HEK293 (cell line): Measurements from ENCODE around the gene ROBO4.

Experiments
- EGR2 ChIP-seq: fragments of 450-650 bp; formaldehyde crosslinking; IDR thresholded peaks from 2 replicates; pipeline ENCODE4 v1.5.1; 2016; ENCODE audit warnings: low read depth, missing biosample characterization, missing genetic modification characterization
- GLIS1 ChIP-seq: fragments of 450-650 bp; formaldehyde crosslinking; IDR thresholded peaks from 2 replicates; pipeline ENCODE4 v1.5.1; 2016; ENCODE audit warnings: missing biosample characterization, missing genetic modification characterization
- KLF7 ChIP-seq: fragments of 450-650 bp; formaldehyde crosslinking; IDR thresholded peaks from 2 replicates; pipeline ENCODE4 v1.5.1; 2016; ENCODE audit warnings: missing biosample characterization, missing genetic modification characterization, borderline replicate concordance
- YY1 ChIP-seq: fragments of 450-650 bp; formaldehyde crosslinking; IDR thresholded peaks from 2 replicates; pipeline ENCODE4 v1.5.1; 2018; ENCODE audit warnings: missing biosample characterization, missing genetic modification characterization
- ZFP69B ChIP-seq: fragments of 450-650 bp; formaldehyde crosslinking; IDR thresholded peaks from 2 replicates; pipeline ENCODE4 v1.5.1; 2016; ENCODE audit warnings: missing biosample characterization, missing genetic modification characterization
- ZNF112 ChIP-seq: fragments of 450-650 bp; formaldehyde crosslinking; IDR thresholded peaks from 2 replicates; pipeline ENCODE4 v1.5.0; 2017; ENCODE audit warnings: missing biosample characterization, missing genetic modification characterization
- ZNF174 ChIP-seq: fragments of 450-650 bp; formaldehyde crosslinking; IDR thresholded peaks from 2 replicates; pipeline ENCODE4 v1.5.0; 2017; ENCODE audit warnings: missing biosample characterization, mild to moderate bottlenecking, missing genetic modification characterization
- ZNF214 ChIP-seq: fragments of 450-650 bp; formaldehyde crosslinking; IDR thresholded peaks from 2 replicates; pipeline ENCODE4 v1.5.1; 2017; ENCODE audit warnings: missing biosample characterization, mild to moderate bottlenecking, missing genetic modification characterization, borderline replicate concordance
- ZNF324 ChIP-seq: fragments of 450-650 bp; formaldehyde crosslinking; IDR thresholded peaks from 2 replicates; pipeline ENCODE4 v1.5.1; 2016; ENCODE audit warnings: missing biosample characterization, missing genetic modification characterization
- ZNF354C ChIP-seq: fragments of 450-650 bp; formaldehyde crosslinking; IDR thresholded peaks from 2 replicates; pipeline ENCODE4 v1.5.1; 2016; ENCODE audit warnings: missing biosample characterization, missing genetic modification characterization, low read depth, borderline replicate concordance
- ZNF544 ChIP-seq: fragments of 450-650 bp; formaldehyde crosslinking; IDR thresholded peaks from 2 replicates; pipeline ENCODE4 v1.5.0; 2017; ENCODE audit warnings: missing biosample characterization, missing genetic modification characterization
- ZNF585B ChIP-seq: fragments of 450-650 bp; formaldehyde crosslinking; IDR thresholded peaks from 2 replicates; pipeline ENCODE4 v1.5.1; 2016; ENCODE audit warnings: missing biosample characterization, missing genetic modification characterization
- ZNF747 ChIP-seq: fragments of 450-650 bp; formaldehyde crosslinking; IDR thresholded peaks from 2 replicates; pipeline ENCODE4 v1.5.1; 2016; ENCODE audit warnings: missing biosample characterization, missing genetic modification characterization
- ZNF776 ChIP-seq: fragments of 450-650 bp; formaldehyde crosslinking; IDR thresholded peaks from 2 replicates; pipeline ENCODE4 v1.5.0; 2017; ENCODE audit warnings: missing biosample characterization, missing genetic modification characterization, borderline replicate concordance
- ZNF830 ChIP-seq: fragments of 450-650 bp; IDR thresholded peaks from 2 replicates; pipeline ENCODE4 v1.5.0; 2018; ENCODE audit warnings: missing biosample characterization, missing genetic modification characterization, low read depth, mild to moderate bottlenecking, moderate library complexity
- TF ChIP-seq, protein P1 (sequence below): fragments of 450-650 bp; formaldehyde crosslinking; IDR thresholded peaks from 2 replicates; pipeline ENCODE4 v1.5.1; 2016; ENCODE audit warnings: missing biosample characterization, missing genetic modification characterization
- TF ChIP-seq, protein P2 (sequence below): fragments of 450-650 bp; formaldehyde crosslinking; IDR thresholded peaks from 2 replicates; pipeline ENCODE4 v1.5.1; 2017; ENCODE audit warnings: missing biosample characterization, missing genetic modification characterization
- TF ChIP-seq, protein P3 (sequence below): fragments of 450-650 bp; formaldehyde crosslinking; conservative IDR thresholded peaks from 2 replicates; pipeline ENCODE4 v1.5.1; 2016; ENCODE audit warnings: low read depth, missing biosample characterization, missing genetic modification characterization
- TF ChIP-seq, protein P4 (sequence below): fragments of 450-650 bp; IDR thresholded peaks from 2 replicates; pipeline ENCODE4 v1.5.1; 2018; ENCODE audit warnings: missing biosample characterization, mild to moderate bottlenecking, missing genetic modification characterization
- TF ChIP-seq, protein P5 (sequence below): fragments of 450-650 bp; formaldehyde crosslinking; IDR thresholded peaks from 2 replicates; pipeline ENCODE4 v1.5.1; 2016; ENCODE audit warnings: missing biosample characterization, missing genetic modification characterization

Gene ROBO4

DNA sequence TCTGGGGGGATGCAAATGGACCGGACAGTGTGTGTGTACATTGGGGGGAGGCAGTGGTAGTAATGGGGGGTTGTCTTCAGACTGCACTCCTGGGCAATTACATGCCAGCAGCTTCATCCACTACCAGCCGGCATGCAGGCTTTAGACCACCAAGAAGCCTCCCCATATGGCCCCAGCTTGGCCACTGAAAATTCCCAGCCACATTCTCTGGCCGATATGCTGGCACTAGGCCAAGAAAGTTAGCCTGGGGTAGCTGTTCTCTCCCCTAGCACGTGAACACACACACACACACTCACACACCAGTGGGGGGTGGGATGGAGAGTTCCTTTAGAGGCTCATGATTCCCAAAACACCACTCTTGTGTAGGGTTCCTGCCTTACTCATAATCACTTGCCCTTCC, 36.0 kb downstream of the ROBO4 start (continued):
- TF ChIP-seq, protein P1, sequence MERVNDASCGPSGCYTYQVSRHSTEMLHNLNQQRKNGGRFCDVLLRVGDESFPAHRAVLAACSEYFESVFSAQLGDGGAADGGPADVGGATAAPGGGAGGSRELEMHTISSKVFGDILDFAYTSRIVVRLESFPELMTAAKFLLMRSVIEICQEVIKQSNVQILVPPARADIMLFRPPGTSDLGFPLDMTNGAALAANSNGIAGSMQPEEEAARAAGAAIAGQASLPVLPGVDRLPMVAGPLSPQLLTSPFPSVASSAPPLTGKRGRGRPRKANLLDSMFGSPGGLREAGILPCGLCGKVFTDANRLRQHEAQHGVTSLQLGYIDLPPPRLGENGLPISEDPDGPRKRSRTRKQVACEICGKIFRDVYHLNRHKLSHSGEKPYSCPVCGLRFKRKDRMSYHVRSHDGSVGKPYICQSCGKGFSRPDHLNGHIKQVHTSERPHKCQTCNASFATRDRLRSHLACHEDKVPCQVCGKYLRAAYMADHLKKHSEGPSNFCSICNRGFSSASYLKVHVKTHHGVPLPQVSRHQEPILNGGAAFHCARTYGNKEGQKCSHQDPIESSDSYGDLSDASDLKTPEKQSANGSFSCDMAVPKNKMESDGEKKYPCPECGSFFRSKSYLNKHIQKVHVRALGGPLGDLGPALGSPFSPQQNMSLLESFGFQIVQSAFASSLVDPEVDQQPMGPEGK (tag by site-specific recombination) = peak; percentile 13; the same call in 1 of the 2 replicates
- TF ChIP-seq ZNF174 (tag by site-specific recombination) = no peak
- no peak for TF ChIP-seq ZNF354C (tag by site-specific recombination)
- TF ChIP-seq, protein P2, sequence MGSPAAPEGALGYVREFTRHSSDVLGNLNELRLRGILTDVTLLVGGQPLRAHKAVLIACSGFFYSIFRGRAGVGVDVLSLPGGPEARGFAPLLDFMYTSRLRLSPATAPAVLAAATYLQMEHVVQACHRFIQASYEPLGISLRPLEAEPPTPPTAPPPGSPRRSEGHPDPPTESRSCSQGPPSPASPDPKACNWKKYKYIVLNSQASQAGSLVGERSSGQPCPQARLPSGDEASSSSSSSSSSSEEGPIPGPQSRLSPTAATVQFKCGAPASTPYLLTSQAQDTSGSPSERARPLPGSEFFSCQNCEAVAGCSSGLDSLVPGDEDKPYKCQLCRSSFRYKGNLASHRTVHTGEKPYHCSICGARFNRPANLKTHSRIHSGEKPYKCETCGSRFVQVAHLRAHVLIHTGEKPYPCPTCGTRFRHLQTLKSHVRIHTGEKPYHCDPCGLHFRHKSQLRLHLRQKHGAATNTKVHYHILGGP (tag by site-specific recombination) = peak; percentile 65
- TF ChIP-seq ZNF776 = peak; percentile 75; the same call in 1 of the 2 replicates
- TF ChIP-seq, protein P3, sequence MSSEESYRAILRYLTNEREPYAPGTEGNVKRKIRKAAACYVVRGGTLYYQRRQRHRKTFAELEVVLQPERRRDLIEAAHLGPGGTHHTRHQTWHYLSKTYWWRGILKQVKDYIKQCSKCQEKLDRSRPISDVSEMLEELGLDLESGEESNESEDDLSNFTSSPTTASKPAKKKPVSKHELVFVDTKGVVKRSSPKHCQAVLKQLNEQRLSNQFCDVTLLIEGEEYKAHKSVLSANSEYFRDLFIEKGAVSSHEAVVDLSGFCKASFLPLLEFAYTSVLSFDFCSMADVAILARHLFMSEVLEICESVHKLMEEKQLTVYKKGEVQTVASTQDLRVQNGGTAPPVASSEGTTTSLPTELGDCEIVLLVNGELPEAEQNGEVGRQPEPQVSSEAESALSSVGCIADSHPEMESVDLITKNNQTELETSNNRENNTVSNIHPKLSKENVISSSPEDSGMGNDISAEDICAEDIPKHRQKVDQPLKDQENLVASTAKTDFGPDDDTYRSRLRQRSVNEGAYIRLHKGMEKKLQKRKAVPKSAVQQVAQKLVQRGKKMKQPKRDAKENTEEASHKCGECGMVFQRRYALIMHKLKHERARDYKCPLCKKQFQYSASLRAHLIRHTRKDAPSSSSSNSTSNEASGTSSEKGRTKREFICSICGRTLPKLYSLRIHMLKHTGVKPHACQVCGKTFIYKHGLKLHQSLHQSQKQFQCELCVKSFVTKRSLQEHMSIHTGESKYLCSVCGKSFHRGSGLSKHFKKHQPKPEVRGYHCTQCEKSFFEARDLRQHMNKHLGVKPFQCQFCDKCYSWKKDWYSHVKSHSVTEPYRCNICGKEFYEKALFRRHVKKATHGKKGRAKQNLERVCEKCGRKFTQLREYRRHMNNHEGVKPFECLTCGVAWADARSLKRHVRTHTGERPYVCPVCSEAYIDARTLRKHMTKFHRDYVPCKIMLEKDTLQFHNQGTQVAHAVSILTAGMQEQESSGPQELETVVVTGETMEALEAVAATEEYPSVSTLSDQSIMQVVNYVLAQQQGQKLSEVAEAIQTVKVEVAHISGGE = no peak
- no peak for TF ChIP-seq KLF7 (tag by site-specific recombination)
- TF ChIP-seq, protein P4, sequence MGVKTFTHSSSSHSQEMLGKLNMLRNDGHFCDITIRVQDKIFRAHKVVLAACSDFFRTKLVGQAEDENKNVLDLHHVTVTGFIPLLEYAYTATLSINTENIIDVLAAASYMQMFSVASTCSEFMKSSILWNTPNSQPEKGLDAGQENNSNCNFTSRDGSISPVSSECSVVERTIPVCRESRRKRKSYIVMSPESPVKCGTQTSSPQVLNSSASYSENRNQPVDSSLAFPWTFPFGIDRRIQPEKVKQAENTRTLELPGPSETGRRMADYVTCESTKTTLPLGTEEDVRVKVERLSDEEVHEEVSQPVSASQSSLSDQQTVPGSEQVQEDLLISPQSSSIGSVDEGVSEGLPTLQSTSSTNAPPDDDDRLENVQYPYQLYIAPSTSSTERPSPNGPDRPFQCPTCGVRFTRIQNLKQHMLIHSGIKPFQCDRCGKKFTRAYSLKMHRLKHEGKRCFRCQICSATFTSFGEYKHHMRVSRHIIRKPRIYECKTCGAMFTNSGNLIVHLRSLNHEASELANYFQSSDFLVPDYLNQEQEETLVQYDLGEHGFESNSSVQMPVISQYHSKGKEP (tag by site-specific recombination) = 0 out of 2 replicates have a peak, but pooled peaks have one; percentile 12
- TF ChIP-seq ZNF214 (tag by site-specific recombination) = no peak
- peak; percentile 50; the same call in 1 of the 2 replicates for TF ChIP-seq ZNF830
- peak; percentile 95 for TF ChIP-seq ZNF544 (tag by site-specific recombination)
- no peak for TF ChIP-seq ZNF747 (tag by site-specific recombination)
- TF ChIP-seq, protein P5, sequence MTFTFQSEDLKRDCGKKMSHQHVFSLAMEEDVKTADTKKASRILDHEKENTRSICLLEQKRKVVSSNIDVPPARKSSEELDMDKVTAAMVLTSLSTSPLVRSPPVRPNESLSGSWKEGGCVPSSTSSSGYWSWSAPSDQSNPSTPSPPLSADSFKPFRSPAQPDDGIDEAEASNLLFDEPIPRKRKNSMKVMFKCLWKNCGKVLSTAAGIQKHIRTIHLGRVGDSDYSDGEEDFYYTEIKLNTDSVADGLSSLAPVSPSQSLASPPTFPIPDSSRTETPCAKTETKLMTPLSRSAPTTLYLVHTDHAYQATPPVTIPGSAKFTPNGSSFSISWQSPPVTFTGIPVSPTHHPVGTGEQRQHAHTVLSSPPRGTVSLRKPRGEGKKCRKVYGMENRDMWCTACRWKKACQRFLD (tag by site-specific recombination) = no peak
- no peak for TF ChIP-seq YY1 (tag by site-specific recombination)
- no peak for TF ChIP-seq ZNF324 (tag by site-specific recombination)
- no peak for TF ChIP-seq EGR2 (tag by site-specific recombination)
- TF ChIP-seq GLIS1 (tag by site-specific recombination) = peak; percentile 46; the same call in 1 of the 2 replicates
- peak; percentile 82; the same call in 1 of the 2 replicates for TF ChIP-seq ZNF112 (tag by site-specific recombination)
- TF ChIP-seq ZFP69B (tag by site-specific recombination) = no peak
- no peak for TF ChIP-seq ZNF585B (tag by site-specific recombination)
